ENCODE measurements around the gene NAALADL2. TPM values are rescaled to one million over a fixed set of nuclear protein-coding genes. Genes with fewer than 3 reads are reported as not detected.

Gene NAALADL2
- total and polyA plus RNA-seq, 2 donors (not counting 3 experiments of a cell fraction or from before 2014, with no cell fraction given), result 1.1 to 4.0 TPM

GRCh38 chr3:174810254-174810653, 48.9 kb upstream of the NAALADL2 start:
- DNase-seq (ENCODE audit: low read depth, low spot score), result no peak
- no TSS peak for BruUV-seq (replicated peaks)
- H3K36me3 ChIP-seq (ENCODE audit: control insufficient read depth in 2 of 2, extremely low read depth in 1 of 2, insufficient read depth in 2 of 2, low read length in 2 of 2), result no peaks in the 10 kb centered on the region
- CTCF ChIA-PET, result interaction anchor here (1.2 kb wide), 1 partner anchor 38 kb away, joined by 3 read pairs; no protein-coding TSS in a partner anchor
- no peak overlapping the region for H2AFZ ChIP-seq (ENCODE audit: low read depth, low read length)
- FAIRE-seq, result no peak
- H3K9ac ChIP-seq (replicated peaks; ENCODE audit: extremely low read depth, insufficient read depth, low read length), result no peak overlapping the region
- no peaks in the 10 kb centered on the region for H3K4me1 ChIP-seq (ENCODE audit: control insufficient read depth, extremely low read depth, insufficient read depth, low read length)
- POLR2A ChIA-PET, result no interaction called here
- dilution Hi-C loops (cut with MboI; ENCODE audit: extremely low pct_ligation_motif_present, low sequenced_read_pairs), result no loop called here
- H4K20me1 ChIP-seq (replicated peaks; ENCODE audit: control insufficient read depth, extremely low read depth, insufficient read depth, low read length), result no peaks in the 10 kb centered on the region
- no peak for TF ChIP-seq CTCF (IDR thresholded peaks at IDR 0.05; ENCODE audit: extremely low read depth in 1 of 2, insufficient read depth in 1 of 2, low read depth in 1 of 2, low read length in 2 of 2)
- no peak for TF ChIP-seq GATA2 (IDR thresholded peaks at IDR 0.05; ENCODE audit: insufficient read depth, insufficient read length, low read depth, low read length)
- TF ChIP-seq JUN (IDR thresholded peaks at IDR 0.05; ENCODE audit: borderline replicate concordance, insufficient read depth, insufficient read length, low read depth), result no peak
- no peak for TF ChIP-seq FOS (IDR thresholded peaks at IDR 0.05; ENCODE audit: borderline replicate concordance, insufficient read depth, low read length)
- no peak for TF ChIP-seq MAX (IDR thresholded peaks at IDR 0.05; ENCODE audit: insufficient read depth, insufficient read length)
- no peak for TF ChIP-seq MYC (IDR thresholded peaks at IDR 0.05; ENCODE audit: low read depth, low read length)
- no peak for TF ChIP-seq EZH2 (IDR thresholded peaks at IDR 0.05; ENCODE audit: borderline replicate concordance, low read depth, low read length, severe bottlenecking)
- no peak for TF ChIP-seq POLR2A (IDR thresholded peaks at IDR 0.05; ENCODE audit: low read depth, low read length)
- no peak for TF ChIP-seq POLR2AphosphoS5 (IDR thresholded peaks at IDR 0.05; ENCODE audit: insufficient read depth, low read depth, low read length)
- no peak overlapping the region for H3K27ac ChIP-seq (ENCODE audit: insufficient read depth, low read depth, low read length)
- no peaks in the 10 kb centered on the region for H3K27me3 ChIP-seq (ENCODE audit: control insufficient read depth in 2 of 2, insufficient read depth in 2 of 2, low read length in 2 of 2)
- no peak overlapping the region for H3K4me2 ChIP-seq (ENCODE audit: insufficient read depth, low read length)
- H3K4me3 ChIP-seq (replicated peaks in 1 of 3; ENCODE audit: insufficient read depth in 1 of 3, low read depth in 1 of 3, low read length in 3 of 3), result no peak overlapping the region
- intact Hi-C loops (cut with micrococcal nuclease), result no loop called here
- H3K79me2 ChIP-seq (ENCODE audit: control insufficient read depth, insufficient read depth, low read length), result no peaks in the 10 kb centered on the region
- H3K9me1 ChIP-seq (replicated peaks; ENCODE audit: control insufficient read depth, extremely low read depth, insufficient read depth, low read length), result no peaks in the 10 kb centered on the region
- no peaks in the 10 kb centered on the region for H3K9me3 ChIP-seq (replicated peaks; ENCODE audit: control insufficient read depth, insufficient read depth, low read length)

Measured in endothelial cell of umbilical vein (primary cell).